ENCODE results near the gene LRRC47.
A peak's percentile ranks its signal among the peaks of the same experiment; 100 is the strongest.
"Not testable (repeated sequence)": the region's sequence is repeated elsewhere in the genome, so short reads cannot be mapped to it uniquely, and the experiment has no call there.

Gene LRRC47

DNA sequence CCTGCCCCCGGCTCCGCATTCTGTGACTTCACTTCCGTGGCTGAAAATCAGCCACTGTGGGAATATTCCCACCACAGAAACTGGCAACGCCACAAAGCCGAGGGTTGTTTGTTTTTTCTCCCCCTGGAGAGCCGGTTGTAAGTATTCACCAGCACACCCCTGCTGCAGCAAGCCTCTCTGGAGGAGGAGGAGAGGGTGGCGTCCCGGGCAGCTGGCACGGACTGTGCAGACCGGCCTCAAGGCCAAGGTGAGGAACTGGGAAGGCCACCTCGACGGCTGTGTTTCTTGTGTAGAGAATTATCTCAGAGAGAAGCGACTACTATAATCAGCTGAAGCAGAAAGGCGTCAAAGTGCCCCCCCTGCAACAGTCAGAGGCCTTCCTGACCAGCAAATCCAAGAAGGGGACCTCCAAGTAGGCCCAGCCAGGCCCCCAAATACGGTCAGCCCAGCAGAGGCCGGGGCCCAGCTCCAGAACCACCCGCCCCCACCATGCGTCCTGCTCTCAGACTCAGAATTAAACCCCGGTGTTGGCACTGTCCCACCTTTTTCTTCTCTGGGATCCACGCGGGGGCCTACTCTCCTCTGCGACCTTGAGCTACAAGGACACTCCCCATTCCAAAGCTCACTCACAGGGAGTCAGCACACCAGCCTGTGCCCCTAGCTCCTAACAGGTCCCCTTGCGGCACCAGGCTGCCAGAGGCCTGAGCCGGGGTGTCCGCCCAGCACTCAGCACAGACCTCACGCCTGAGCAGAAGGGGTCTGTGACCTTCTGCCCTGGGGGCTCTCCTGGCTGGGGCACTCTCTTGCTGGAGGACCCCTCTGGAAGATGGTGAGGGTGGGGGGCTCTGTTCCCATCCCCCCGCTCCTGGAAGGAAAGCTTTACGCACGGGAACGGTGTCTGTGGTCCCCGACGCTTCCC, 24.9 kb downstream of the LRRC47 start:
- no peak for DNase-seq

- DNase-seq, result no peak
These were observed 26.1 kb downstream of the LRRC47 start for GRCh38 chr1:3770047-3770765.

GRCh38 chr1:3768811-3769390, 27.4 kb downstream of the LRRC47 start:
- DNase-seq, result no peak

GRCh38 chr1:3767328-3767925, 28.9 kb downstream of the LRRC47 start:
- DNase-seq, result no peak

DNA sequence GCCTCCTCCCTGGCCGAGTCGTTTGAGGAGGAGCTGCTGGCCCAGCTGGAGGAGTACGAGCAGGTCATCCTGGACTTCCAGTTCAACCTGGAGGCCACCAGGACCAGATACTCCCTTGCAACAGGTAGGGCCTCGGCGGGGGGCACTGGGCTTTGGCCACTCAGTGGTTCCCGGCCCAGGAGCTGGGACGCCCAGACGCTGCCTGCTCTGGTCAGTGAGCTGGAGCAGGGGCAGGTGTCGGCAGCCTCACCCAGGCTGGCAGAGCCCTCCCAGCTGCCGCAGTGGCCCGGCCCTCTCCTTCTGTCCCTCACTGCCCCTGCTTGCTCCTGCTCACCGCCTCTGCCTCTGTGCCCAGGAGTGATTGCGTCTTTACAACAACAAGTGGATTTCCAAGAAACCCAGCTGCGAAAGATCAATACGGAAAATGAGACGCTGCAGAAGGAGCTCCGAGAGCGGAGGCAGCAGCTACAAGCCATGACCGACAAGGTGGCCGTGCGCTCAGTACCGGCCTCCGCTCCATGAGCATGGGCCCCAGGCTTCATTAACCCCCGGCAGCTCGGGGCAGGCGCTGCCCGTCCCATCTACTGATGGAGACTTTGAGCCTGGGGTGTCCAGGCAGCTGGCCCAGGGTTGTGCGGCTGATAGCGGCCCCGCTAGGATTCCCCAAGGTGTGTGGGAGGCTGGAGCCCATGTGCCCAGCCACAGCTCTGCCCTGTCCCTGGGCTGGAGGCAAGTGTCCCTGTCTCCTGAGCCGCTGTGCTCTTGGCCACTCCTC, 32.8 kb downstream of the LRRC47 start:
- no peak for DNase-seq

GRCh38 chr1:3762873-3763228, 33.4 kb downstream of the LRRC47 start:
- DNase-seq, result no peak

- no peak for DNase-seq
These were observed 34.0 kb downstream of the LRRC47 start for GRCh38 chr1:3762151-3762872.

DNA sequence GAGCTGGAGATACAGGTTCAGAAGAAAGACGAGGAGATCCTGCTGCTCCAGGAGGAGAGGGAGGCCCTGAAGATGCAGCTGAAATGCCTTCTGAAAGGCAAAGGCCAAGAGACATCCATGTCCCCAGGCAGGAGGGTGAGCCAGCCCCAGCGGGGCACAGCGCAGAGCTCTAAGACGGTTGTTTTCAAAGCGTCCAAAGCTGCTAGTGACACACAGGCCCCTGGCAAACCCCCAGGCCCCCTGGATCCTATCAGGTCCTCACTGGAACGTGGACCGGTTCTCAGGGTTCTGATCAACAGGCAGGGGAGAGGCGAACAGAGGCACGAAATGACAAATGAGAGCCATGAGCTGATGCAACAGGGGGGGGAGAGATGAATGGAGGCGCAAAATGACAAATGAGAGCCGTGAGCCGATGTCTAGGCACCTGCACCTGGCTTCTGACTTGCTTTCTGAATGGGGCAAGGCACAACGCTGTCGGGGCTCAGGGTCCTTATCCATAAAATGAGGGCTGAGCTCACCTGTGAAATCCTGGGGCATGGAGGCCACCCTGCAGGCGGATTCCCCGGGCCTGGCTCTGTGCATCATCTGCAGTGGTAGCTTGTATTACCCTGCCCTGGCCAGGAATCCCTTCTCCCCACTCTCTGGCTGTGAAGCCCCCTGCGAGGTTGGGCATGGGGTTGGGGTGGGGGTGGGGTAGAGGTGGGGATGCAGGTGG, 34.8 kb downstream of the LRRC47 start:
- DNase-seq, result no peak

- DNase-seq, result no peak
These were observed 36.5 kb downstream of the LRRC47 start for GRCh38 chr1:3759796-3760195.

GRCh38 chr1:3759164-3759563, 37.1 kb downstream of the LRRC47 start:
- DNase-seq, result no peak

- no peak for DNase-seq
These were observed 39.9 kb downstream of the LRRC47 start for GRCh38 chr1:3756394-3756793.

DNA sequence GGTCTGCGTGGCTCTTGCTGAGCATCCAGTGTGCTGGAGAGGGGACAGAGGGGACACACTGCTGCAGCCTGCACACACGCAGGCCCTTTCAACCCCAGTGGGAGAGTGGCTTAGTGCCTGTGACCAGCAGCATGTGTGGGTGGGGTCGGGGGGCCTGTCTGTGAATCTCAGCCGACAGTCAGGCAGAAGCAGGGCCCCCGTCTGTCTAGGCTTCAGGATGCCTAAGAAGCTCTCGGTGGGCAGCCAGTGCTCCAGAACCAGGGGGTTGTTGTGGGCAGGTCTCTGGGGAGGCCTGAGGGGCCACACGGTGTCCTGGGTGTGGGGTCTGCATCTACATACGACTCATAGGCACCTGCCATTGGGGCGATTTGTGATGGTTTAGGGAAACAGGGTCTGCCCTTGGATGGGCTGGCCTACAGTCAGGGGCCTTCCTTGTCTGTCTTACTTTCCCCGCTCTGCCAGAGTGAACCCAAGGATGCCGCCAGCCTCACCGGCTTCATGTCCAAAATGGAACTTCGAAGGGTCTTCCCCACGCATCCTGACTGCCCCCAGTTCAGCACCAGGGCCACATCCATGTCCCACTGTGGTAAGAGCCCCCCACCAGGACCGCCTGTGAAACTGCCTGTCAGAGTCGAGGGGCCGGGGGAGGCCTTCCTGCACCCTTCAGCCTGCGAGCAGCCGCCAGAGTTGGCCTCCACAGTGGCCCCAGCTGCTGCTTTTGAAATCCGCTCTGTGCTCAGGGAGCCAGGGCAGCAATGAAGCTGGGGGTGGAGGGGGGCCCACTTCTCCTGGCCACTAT, 42.4 kb downstream of the LRRC47 start:
- no peak for DNase-seq

- DNase-seq, result no peak
These were observed 43.8 kb downstream of the LRRC47 start, which contains the start of gene CCDC27 for GRCh38 chr1:3752400-3752945. Gene CCDC27, plus strand, starts transcription at chr1:3752450. Its CDS starts 32 bp downstream, at chr1:3752482.

DNA sequence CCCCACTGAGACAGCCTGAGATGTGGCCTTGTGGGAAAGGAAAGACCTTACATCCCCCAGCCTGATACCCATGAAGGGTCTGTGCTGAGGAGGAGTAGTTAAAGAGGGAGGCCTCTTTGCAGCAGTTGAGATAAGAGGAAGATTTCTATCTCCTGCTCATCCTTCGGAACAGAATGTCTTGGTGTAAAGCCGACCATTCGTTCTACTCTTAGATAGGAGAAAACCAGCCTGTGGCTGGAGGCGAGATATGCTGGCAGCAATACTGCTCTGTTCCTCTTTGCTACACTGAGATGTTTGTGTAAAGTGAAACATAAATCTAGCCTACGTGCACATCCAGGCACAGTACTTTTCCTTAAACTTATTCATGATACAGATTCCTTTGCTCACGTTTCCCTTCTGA, 45.6 kb downstream of the LRRC47 start:
- DNase-seq, result no peak

GRCh38 chr1:3749512-3749911, 46.8 kb downstream of the LRRC47 start:
- no peak for DNase-seq

DNA sequence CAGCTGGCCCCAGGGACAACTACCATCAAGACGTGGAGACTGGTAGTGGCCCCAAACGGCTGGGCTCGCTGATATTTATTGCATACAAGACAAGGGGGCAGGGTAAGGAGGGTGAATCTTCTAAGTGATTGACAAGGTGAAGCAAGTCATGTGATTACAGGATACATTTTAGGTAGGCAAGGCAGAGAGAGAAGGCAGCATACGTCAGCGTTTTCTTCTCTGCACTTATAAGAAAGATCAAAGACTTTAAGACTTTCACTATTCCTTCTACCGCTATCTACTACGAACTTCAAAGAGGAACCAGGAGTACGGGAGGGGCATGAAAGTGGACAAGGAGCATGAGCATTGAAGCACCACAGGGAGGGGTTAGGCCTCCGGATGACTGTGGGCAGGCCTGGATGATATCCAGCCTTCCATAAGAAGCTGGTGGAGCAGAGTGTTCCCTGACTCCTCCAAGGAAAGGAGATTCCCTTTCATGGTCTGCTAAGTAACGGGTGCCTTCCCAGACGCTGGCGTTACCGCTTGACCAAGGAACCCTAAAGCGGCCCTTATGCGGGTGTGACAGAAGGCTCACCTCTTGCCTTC, 47.9 kb downstream of the LRRC47 start:
- DNase-seq, result not testable (repeated sequence)

DNA sequence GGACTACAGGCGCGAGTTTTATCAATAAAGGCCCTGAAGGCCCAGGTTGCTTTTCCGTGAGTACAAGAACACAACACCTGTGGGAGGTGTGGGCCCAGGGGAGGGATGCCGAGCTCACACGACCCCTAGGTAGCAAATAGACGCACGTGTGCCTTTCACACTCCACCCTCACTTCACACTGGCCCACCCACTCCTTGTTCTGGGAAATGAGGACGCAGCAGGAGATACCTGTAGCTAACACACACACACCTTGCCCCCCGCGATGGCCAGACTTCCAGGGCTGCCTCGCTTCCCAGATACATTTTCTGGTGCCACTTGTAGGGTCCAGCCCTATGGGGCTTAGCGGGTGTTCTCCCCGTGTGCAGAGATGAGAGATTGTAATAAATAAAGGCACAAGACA, 48.4 kb downstream of the LRRC47 start:
- DNase-seq, result no peak

GRCh38 chr1:3747522-3747848, 48.8 kb downstream of the LRRC47 start:
- DNase-seq, result no peak

DNA sequence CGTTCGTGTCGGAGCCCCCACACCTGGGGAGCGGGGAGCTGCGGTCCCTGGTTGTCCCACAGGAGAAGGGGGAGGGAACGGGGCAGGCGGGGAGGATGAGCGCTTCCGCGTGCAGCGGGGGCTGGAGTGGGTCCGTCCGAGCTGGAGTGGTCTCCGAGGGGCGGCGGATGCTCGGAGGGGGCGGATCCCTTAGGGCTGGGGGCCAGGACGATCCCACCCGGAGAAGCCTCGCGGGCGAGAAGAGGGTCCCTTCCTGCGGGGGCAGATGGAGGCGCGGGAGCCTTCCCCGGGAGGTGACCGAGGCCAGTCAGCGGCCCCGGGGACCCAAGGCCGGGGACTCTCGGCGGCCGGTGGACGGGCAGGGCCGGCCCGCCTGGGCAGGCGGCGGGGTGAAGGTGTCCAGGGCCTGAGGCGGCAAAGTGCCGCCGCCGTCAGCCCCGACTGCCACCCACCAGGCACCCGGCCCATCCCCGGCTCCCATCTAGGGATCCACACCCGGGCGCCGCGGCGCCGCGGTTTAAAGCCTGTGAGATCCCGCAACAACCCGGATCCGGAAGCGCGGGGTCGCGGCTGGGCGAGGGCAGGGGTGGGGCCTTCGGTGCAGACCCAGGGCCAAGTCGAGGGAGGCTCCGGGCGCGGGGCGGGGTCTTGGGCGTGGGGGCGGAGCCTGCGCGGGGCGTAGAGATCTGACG, 49.3 kb downstream of the LRRC47 start:
- peak; percentile 82 for DNase-seq
